ENCODE results near the gene TMEM273. TPM values are rescaled to one million over a fixed set of nuclear protein-coding genes. Genes with fewer than 3 reads are reported as not detected.
A peak's percentile ranks its signal among the peaks of the same experiment; 100 is the strongest.

TMEM273 gene
- total RNA-seq, 4 donors from 2014 or later, result 11.6 to 36.8 (median 25.1) TPM

DNA sequence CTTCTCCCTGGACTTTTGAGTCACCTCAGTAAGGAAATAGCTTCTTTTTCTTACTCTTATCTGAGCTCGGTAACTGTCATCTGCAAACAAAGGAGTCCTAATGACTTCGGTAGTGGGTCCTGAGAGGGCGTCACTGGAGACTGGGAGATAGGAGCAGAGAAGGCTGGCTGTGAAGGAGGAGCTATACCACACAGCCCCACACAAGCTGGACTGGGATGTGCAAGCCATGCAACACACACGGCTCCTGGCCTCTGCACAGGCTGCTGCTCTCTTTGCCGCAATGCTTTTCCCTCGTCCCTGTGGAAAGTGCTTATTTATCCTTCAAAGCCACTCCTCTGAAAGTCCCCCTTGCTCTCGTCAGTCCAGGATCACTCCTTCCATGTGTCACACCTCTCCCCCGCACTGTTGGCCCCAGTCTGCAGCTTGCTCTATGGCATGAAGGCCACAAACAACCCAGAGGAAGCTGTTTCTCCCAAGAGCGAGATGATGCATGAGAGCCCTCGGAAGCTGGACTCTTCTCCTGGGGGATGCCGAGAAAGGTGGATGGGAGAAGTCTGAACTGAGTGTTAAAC is 14.9 kb downstream of the TMEM273 start:
- TF ChIP-seq CTCF (IDR thresholded peaks at IDR 0.05), result no peak
- no peak for TF ChIP-seq POLR2A (IDR thresholded peaks at IDR 0.05; ENCODE audit: low read depth)
- TF ChIP-seq POLR2AphosphoS5 (IDR thresholded peaks at IDR 0.05), result no peak
- no peak for TF ChIP-seq EP300 (IDR thresholded peaks at IDR 0.05)
- Histone ChIP-seq H3K4me3 (no peak overlapping the region), H3K27ac (replicated peaks in 1 of 4) (no peak overlapping the region), H3K27me3 (no peaks in the 10 kb centered on the region), H3K9me3 (no peaks in the 10 kb centered on the region), H3K36me3 (no peaks in the 10 kb centered on the region), H3K4me1 (peaks cover 17 to 40% (median 32%) of the 10 kb centered on the region in 4 donors)
- DNase-seq (ENCODE audit: extremely low spot score), result peak; percentile 60
- WGBS, result 93% methylated on average over 11 of the region's 11 CpGs
- intact Hi-C loops (cut with DNase I), result no loop called here

- 89% methylated on average over 3 of the region's 3 CpGs for WGBS
- Histone ChIP-seq H3K4me3 (no peak overlapping the region), H3K9me3 (no peaks in the 10 kb centered on the region), H3K27me3 (no peaks in the 10 kb centered on the region), H3K27ac (replicated peaks in 1 of 4) (no peak overlapping the region), H3K4me1 (peaks cover 12 to 35% (median 28%) of the 10 kb centered on the region in 4 donors), H3K36me3 (no peaks in the 10 kb centered on the region)
- DNase-seq (ENCODE audit: extremely low spot score), result no peak
- intact Hi-C loops (cut with DNase I), result no loop called here
- TF ChIP-seq POLR2AphosphoS5 (IDR thresholded peaks at IDR 0.05), result no peak
- TF ChIP-seq EP300 (IDR thresholded peaks at IDR 0.05), result no peak
- no peak for TF ChIP-seq CTCF (IDR thresholded peaks at IDR 0.05)
- no peak for TF ChIP-seq POLR2A (IDR thresholded peaks at IDR 0.05; ENCODE audit: low read depth)
Measured at GRCh38 chr10:49172777-49173132, 15.4 kb downstream of the TMEM273 start.

GRCh38 chr10:49172061-49172776 is 16.0 kb downstream of the TMEM273 start:
- Histone ChIP-seq H3K27me3 (no peaks in the 10 kb centered on the region), H3K4me1 (peaks cover 7 to 30% (median 26%) of the 10 kb centered on the region in 4 donors), H3K4me3 (no peak overlapping the region), H3K9me3 (no peaks in the 10 kb centered on the region), H3K27ac (replicated peaks in 1 of 4) (no peak overlapping the region), H3K36me3 (peaks cover 0 to 2% (median 0%) of the 10 kb centered on the region in 4 donors)
- intact Hi-C loops (cut with DNase I), result no loop called here
- TF ChIP-seq CTCF (IDR thresholded peaks at IDR 0.05), result no peak
- 95% methylated on average over 4 of the region's 4 CpGs for WGBS
- no peak for DNase-seq (ENCODE audit: extremely low spot score)

DNA sequence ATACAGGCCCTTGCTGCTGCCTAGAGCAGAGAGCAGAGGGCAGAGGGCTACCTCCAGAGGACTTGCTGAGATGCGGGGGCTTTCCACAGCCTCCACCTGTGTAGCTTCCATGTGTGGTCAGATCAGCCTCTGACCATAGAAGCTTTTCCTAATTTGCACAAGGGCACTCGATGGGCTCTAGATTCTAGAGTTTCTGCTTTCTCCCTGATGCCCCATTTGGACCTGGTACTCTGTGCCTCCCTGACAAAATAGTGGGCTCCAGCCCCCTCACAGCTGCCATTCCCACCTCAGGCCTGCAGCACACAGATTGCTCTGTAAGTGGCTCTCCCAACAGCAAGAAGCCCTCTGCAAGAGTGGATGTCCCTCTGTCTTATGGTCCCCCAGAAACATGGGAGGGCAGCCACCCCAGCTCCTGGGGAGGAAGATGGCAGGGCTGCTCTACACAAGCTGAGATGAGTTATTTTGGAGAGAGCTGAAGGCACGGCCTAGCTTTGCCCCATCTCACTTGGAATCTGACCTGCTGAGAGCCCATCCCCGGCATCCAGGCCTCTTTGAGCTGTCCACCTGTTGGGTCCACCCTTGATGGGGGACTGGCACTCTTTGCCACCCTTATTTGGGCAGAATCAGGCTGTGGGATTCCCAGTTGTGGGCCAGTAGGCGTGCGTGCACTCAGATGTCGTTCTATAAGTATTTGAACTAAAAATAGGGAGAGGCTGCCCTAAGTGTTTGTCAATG is 16.7 kb downstream of the TMEM273 start:
- peak; percentile 72 for DNase-seq (ENCODE audit: extremely low spot score)
- TF ChIP-seq POLR2A (IDR thresholded peaks at IDR 0.05; ENCODE audit: low read depth) (no peak), CTCF (IDR thresholded peaks at IDR 0.05) (no peak), POLR2AphosphoS5 (IDR thresholded peaks at IDR 0.05) (no peak), EP300 (IDR thresholded peaks at IDR 0.05) (no peak)
- intact Hi-C loops (cut with DNase I), result no loop called here
- no peak overlapping the region for H3K4me3 ChIP-seq
- H3K4me1 ChIP-seq, result peaks cover under 1 to 23% (median 20%) of the 10 kb centered on the region in 4 donors
- H3K27ac ChIP-seq (replicated peaks in 1 of 4), result no peak overlapping the region
- H3K27me3 ChIP-seq, result no peaks in the 10 kb centered on the region
- H3K9me3 ChIP-seq, result no peaks in the 10 kb centered on the region
- H3K36me3 ChIP-seq, result peaks cover 0 to 3% (median 0%) of the 10 kb centered on the region in 4 donors
- WGBS, result 84% methylated on average over 7 of the region's 7 CpGs
